GM12874 (cell line): ENCODE measurements around the gene BSN.

Source experiments
- CTCF ChIP-seq: IDR thresholded peaks from 2 replicates; pipeline ENCODE4 v1.5.1; 2011; ENCODE audit warnings: low read depth, mild to moderate bottlenecking, control low read depth, low read length, moderate library complexity; ENCODE audit not compliant: insufficient read depth

BSN gene

GRCh38 chr3:49616061-49616460 lies 61.8 kb downstream of the BSN start:
- TF ChIP-seq CTCF, result no peak

GRCh38 chr3:49616491-49616941 lies 62.2 kb downstream of the BSN start:
- no peak for TF ChIP-seq CTCF

- TF ChIP-seq CTCF, result no peak
Measured at GRCh38 chr3:49617390-49618013, 63.2 kb downstream of the BSN start.

GRCh38 chr3:49618412-49618811 lies 64.1 kb downstream of the BSN start:
- TF ChIP-seq CTCF, result no peak

- no peak for TF ChIP-seq CTCF
Measured at GRCh38 chr3:49619649-49620048, 65.4 kb downstream of the BSN start.

- no peak for TF ChIP-seq CTCF
Measured at GRCh38 chr3:49620728-49621127, 66.5 kb downstream of the BSN start.

GRCh38 chr3:49623071-49623470 lies 68.8 kb downstream of the BSN start:
- no peak for TF ChIP-seq CTCF
